B cell (primary cell): ENCODE results near the gene ISG20L2. TPM values are rescaled to one million over a fixed set of nuclear protein-coding genes. Genes with fewer than 3 reads are reported as not detected.

Source experiments
- ATAC-seq: fragments of 200-7000 bp; cut with Tn5 transposase; one replicate; pipeline ENCODE4 v1.10.0; 2021; ENCODE audit warnings: low read depth, mild to moderate bottlenecking, moderate number of reproducible peaks, moderate library complexity
- CTCF ChIA-PET: fragments of 350-600 bp; sonication (Branson Sonifier 250); formaldehyde crosslinking; loops from one replicate; lab custom pipeline; 2021; ENCODE audit warnings: antibody characterized with exemption, inconsistent platforms; lab: Charles Lee
- POLR2A ChIA-PET: fragments of 350-600 bp; sonication (Branson Sonifier 250); formaldehyde crosslinking; loops from one replicate; lab custom pipeline; 2021; ENCODE audit warnings: antibody characterized with exemption; lab: Charles Lee
- DNase-seq: peaks from one replicate; pipeline ENCODE4 v3.0.0; 2013
- H2AFZ ChIP-seq: 2 replicates; pipeline ENCODE4 v1.6.1; 2012; ENCODE audit warnings: mild to moderate bottlenecking, low read depth, low read length; ENCODE audit not compliant: insufficient read depth, poor library complexity, severe bottlenecking
- H3K27ac ChIP-seq, 2 donors: 1 replicate in 1 of 2; 2 replicates in 1 of 2; pipeline ENCODE4 v1.5.1; 2012 to 2013; ENCODE audit warnings: low read length in 2 of 2, mild to moderate bottlenecking in 2 of 2, moderate library complexity in 1 of 2
- H3K27me3 ChIP-seq, 4 experiments: fragments of 200-600 bp in 1 of 4; sonication (generic) in 1 of 4; replicated peaks in 1 of 4; 1 replicate in 2 of 4; 2 replicates in 2 of 4; pipeline versions ENCODE4 v1.6.1 to v1.7.0; 2013 to 2016; ENCODE audit warnings: low read length in 3 of 4, mild to moderate bottlenecking in 2 of 4, mixed read lengths in 1 of 4, moderate library complexity in 1 of 4; ENCODE audit not compliant: insufficient read depth in 4 of 4, control insufficient read depth in 3 of 4; ENCODE audit errors: control extremely low read depth in 1 of 4
- H3K36me3 ChIP-seq, 2 experiments: replicated peaks in 1 of 2; 1 replicate in 1 of 2; 2 replicates in 1 of 2; pipeline versions ENCODE4 v1.6.1 to v1.7.1; 2013; ENCODE audit warnings: low read length in 1 of 2; ENCODE audit not compliant: insufficient read depth in 2 of 2, control insufficient read depth in 1 of 2; ENCODE audit errors: control extremely low read depth in 1 of 2, extremely low read depth in 1 of 2
- H3K4me1 ChIP-seq, 2 donors: fragments of 200-600 bp in 1 of 2; sonication (generic) in 1 of 2; 1 replicate in 1 of 2; 2 replicates in 1 of 2; pipeline versions ENCODE4 v1.5.1 to v1.6.1; 2013 to 2017; ENCODE audit warnings: low read length in 2 of 2; ENCODE audit not compliant: control insufficient read depth in 2 of 2, insufficient read depth in 2 of 2
- H3K4me2 ChIP-seq: replicated peaks from 2 replicates; pipeline ENCODE3; 2012; ENCODE audit warnings: mild to moderate bottlenecking, low read depth, low read length; ENCODE audit not compliant: poor library complexity, severe bottlenecking
- H3K4me3 ChIP-seq, 5 experiments: fragments of 200-600 bp in 1 of 5; sonication (generic) in 1 of 5; 1 replicate in 3 of 5; 2 replicates in 2 of 5; pipeline versions ENCODE4 v1.5.1 to v1.7.0; 2011 to 2016; ENCODE audit warnings: low read length in 4 of 5, mild to moderate bottlenecking in 4 of 5, low read depth in 2 of 5, control low read depth in 1 of 5, moderate library complexity in 1 of 5; ENCODE audit not compliant: insufficient read depth in 1 of 5; ENCODE audit errors: control extremely low read depth in 1 of 5, extremely low read depth in 1 of 5
- H3K79me2 ChIP-seq: fragments of 200-600 bp; sonication (generic); one replicate; pipeline ENCODE4 v1.6.0; 2016; ENCODE audit warnings: low read length; ENCODE audit not compliant: control insufficient read depth, insufficient read depth
- H3K9ac ChIP-seq: fragments of 200-600 bp; sonication (generic); 2 replicates; pipeline ENCODE4 v1.6.1; 2017; ENCODE audit warnings: mild to moderate bottlenecking, low read length, moderate library complexity
- H3K9me3 ChIP-seq, 3 donors: one replicate each; pipeline versions ENCODE4 v1.6.1 to v1.7.1; 2013; ENCODE audit warnings: low read length in 2 of 3; ENCODE audit not compliant: control insufficient read depth in 2 of 3, insufficient read depth in 1 of 3; ENCODE audit errors: control extremely low read depth in 1 of 3
- H4K20me1 ChIP-seq: 2 replicates; pipeline ENCODE4 v1.6.0; 2012; ENCODE audit warnings: mild to moderate bottlenecking, low read length; ENCODE audit not compliant: insufficient read depth, control insufficient read depth, poor library complexity, severe bottlenecking
- H3K27ac Mint-ChIP-seq: one replicate; pipeline ENCODE4 v1.8.0; 2021; ENCODE audit warnings: mixed read lengths
- H3K27me3 Mint-ChIP-seq: one replicate; pipeline ENCODE4 v1.8.0; 2021; ENCODE audit warnings: mixed read lengths
- H3K4me1 Mint-ChIP-seq: one replicate; pipeline ENCODE4 v1.8.0; 2021; ENCODE audit warnings: mixed read lengths
- H3K4me3 Mint-ChIP-seq: one replicate; pipeline ENCODE4 v1.8.0; 2021; ENCODE audit warnings: mixed read lengths
- H3K9me3 Mint-ChIP-seq: one replicate; pipeline ENCODE4 v1.8.0; 2022; ENCODE audit warnings: mixed read lengths; ENCODE audit not compliant: insufficient read depth
- CTCF ChIP-seq: fragments of 200-600 bp; IDR thresholded peaks from one replicate; pipeline ENCODE4 v1.8.0; 2022; ENCODE audit warnings: antibody characterized with exemption, mild to moderate bottlenecking
- EZH2 ChIP-seq: IDR thresholded peaks from 2 replicates; pipeline ENCODE4 v1.6.1; 2012; ENCODE audit warnings: borderline replicate concordance, low read depth, mild to moderate bottlenecking, moderate library complexity, low read length; ENCODE audit not compliant: insufficient read depth, poor library complexity, severe bottlenecking
- WGBS: methylation state at CpG from one replicate; pipeline ENCODE4 v1.1.5; 2013; ENCODE audit warnings: missing lambda C conversion rate; ENCODE audit not compliant: insufficient coverage; 5-methylcytosine and 5-hydroxymethylcytosine counted together
- intact Hi-C: fragments of 100-400 bp; cut with micrococcal nuclease; formaldehyde crosslinking; loops from one replicate; pipeline ENCODE4 v1.10.0; 2022
- polyA plus RNA-seq: library from polyadenylated mRNA; depleted of rRNA; stranded (reverse); fragments of >200 nt; gene quantifications from 2 replicates; pipeline ENCODE4 v1.2.3, GENCODE V29; 2012
- total RNA-seq, 2 donors: library from RNA; stranded (reverse); fragments of 120-200 nt in 1 of 2; gene quantifications; 1 replicate in 1 of 2; 2 replicates in 1 of 2; pipeline versions ENCODE4 v1.2.3 to v1.2.4, GENCODE V29; 2013 to 2022

The ISG20L2 gene
- total and polyA plus RNA-seq, 2 donors (not counting 1 experiment from before 2014, with no cell fraction given), result 30.1 to 51.7 TPM

- POLR2A ChIA-PET, result interaction anchor here (0.6 to 3.1 kb wide), 9 partner anchors 9 to 41 kb away, joined by 3 to 43 read pairs (median 7); partner anchors contain the start of genes HDGF, ISG20L2, METTL25B and MRPL24
- 6% methylated on average over 10 of the region's 14 CpGs for WGBS
- peaks cover 27% of the 10 kb centered on the region for H3K4me1 Mint-ChIP-seq
Observed at GRCh38 chr1:156766298-156767100, 37.9 kb upstream of the ISG20L2 start.

More at GRCh38 chr1:156766298-156767100, 37.9 kb upstream of the ISG20L2 start:
- Histone ChIP-seq H3K79me2 (peaks cover 41% of the 10 kb centered on the region), H4K20me1 (peaks cover 7% of the 10 kb centered on the region), H3K4me2 (peak overlapping the region; percentile 79), H3K4me1 (peaks cover 27 to 28% of the 10 kb centered on the region in 2 donors), H3K9me3 (no peaks in the 10 kb centered on the region), H3K27ac (peak overlapping the region; percentile 63 to 91), H3K9ac (peak overlapping the region; percentile 71), H3K36me3 (peaks cover 0 to 9% of the 10 kb centered on the region in 2 experiments), H3K27me3 (no peaks in the 10 kb centered on the region), H2AFZ (peak overlapping the region; percentile 82), H3K4me3 (peak overlapping the region; percentile 73 to 97 (median 77))
- H3K9me3 Mint-ChIP-seq, result no peaks in the 10 kb centered on the region
- no peak overlapping the region for H3K4me3 Mint-ChIP-seq
- TF ChIP-seq EZH2, result no peak
- no peak for TF ChIP-seq CTCF
- no peaks in the 10 kb centered on the region for H3K27me3 Mint-ChIP-seq
- no peak for DNase-seq
- CTCF ChIA-PET, result interaction anchor here (0.7 to 9.0 kb wide), 7 partner anchors 15 to 139 kb away, joined by 3 to 87 read pairs (median 5); partner anchors contain the start of genes HDGF, ISG20L2, METTL25B and MRPL24
- intact Hi-C loops, result loop anchor here (1.0 to 5.0 kb wide), 6 partner anchors 15 to 484 kb away; partner anchors contain the start of genes GPATCH4, HDGF, ISG20L2 and METTL25B
- no peak for ATAC-seq
- H3K27ac Mint-ChIP-seq, result no peak overlapping the region
